ENCODE results near the gene XRCC4.

The XRCC4 gene

GRCh38 chr5:83357621-83358231 is 280.4 kb downstream of the XRCC4 start:
- no peak for DNase-seq

GRCh38 chr5:83360573-83360972 is 283.2 kb downstream of the XRCC4 start:
- DNase-seq: no peak

- DNase-seq: no peak
Measured at GRCh38 chr5:83362526-83362925, 285.2 kb downstream of the XRCC4 start.

- DNase-seq: no peak
Measured at GRCh38 chr5:83363111-83363885, 286.0 kb downstream of the XRCC4 start.

GRCh38 chr5:83363886-83364275 is 286.5 kb downstream of the XRCC4 start:
- no peak for DNase-seq

GRCh38 chr5:83364312-83365299 is 287.3 kb downstream of the XRCC4 start:
- no peak for DNase-seq

- no peak for DNase-seq
Measured at GRCh38 chr5:83368319-83368718, 291.0 kb downstream of the XRCC4 start.

GRCh38 chr5:83368835-83369234 is 291.5 kb downstream of the XRCC4 start:
- DNase-seq: no peak

GRCh38 chr5:83370957-83371356 is 293.6 kb downstream of the XRCC4 start:
- DNase-seq: no peak

- DNase-seq: no peak
Measured at GRCh38 chr5:83371726-83372125, 294.4 kb downstream of the XRCC4 start.

- no peak for DNase-seq
Measured at GRCh38 chr5:83374547-83374946, 297.2 kb downstream of the XRCC4 start.

GRCh38 chr5:83375049-83375745 is 297.9 kb downstream of the XRCC4 start:
- no peak for DNase-seq

GRCh38 chr5:83376461-83376860 is 299.1 kb downstream of the XRCC4 start:
- DNase-seq: no peak

- no peak for DNase-seq
Measured at GRCh38 chr5:83377131-83377865, 300.0 kb downstream of the XRCC4 start.

- no peak for DNase-seq
Measured at GRCh38 chr5:83378624-83379289, 301.4 kb downstream of the XRCC4 start.

- DNase-seq: no peak
Measured at GRCh38 chr5:83385812-83386211, 308.5 kb downstream of the XRCC4 start.

- DNase-seq: no peak
Measured at GRCh38 chr5:83387041-83387440, 309.7 kb downstream of the XRCC4 start.

GRCh38 chr5:83388608-83389007 is 311.3 kb downstream of the XRCC4 start:
- DNase-seq: no peak

- no peak for DNase-seq
Measured at GRCh38 chr5:83392766-83393503, 315.6 kb downstream of the XRCC4 start.

- DNase-seq: no peak
Measured at GRCh38 chr5:83393504-83393866, 316.1 kb downstream of the XRCC4 start.

GRCh38 chr5:83394190-83394589 is 316.8 kb downstream of the XRCC4 start:
- DNase-seq: no peak
